CD4-positive, alpha-beta T cell treated with Interleukin-4 for 1 hour (primary cell): ENCODE results near the gene PHF2.

Source experiments
- DNase-seq, 2 donors: peaks; one replicate each; pipeline ENCODE4 v3.0.0-alpha.2; 2020 to 2022

PHF2 gene

GRCh38 chr9:93569621-93570174, 6.7 kb upstream of the PHF2 start:
- DNase-seq = no peak

DNA sequence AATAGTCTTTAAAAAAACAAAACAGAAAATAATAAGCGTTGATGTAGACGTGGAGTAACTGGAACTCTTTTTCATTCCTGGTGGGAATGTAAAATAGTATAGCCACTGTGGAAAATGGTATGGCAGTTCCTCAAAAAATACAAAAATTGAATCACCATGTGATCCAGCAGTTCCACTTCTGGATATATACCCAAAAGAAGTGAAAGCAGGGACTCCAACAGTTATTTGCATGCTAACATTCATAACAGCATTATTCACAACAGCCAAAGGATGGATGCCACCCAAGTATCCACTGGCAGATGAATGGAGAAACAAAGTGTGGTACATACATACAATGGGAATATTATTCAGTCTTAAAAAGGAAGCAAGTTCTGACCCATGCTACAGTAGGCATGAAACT, 4.2 kb upstream of the PHF2 start:
- no peak for DNase-seq

DNA sequence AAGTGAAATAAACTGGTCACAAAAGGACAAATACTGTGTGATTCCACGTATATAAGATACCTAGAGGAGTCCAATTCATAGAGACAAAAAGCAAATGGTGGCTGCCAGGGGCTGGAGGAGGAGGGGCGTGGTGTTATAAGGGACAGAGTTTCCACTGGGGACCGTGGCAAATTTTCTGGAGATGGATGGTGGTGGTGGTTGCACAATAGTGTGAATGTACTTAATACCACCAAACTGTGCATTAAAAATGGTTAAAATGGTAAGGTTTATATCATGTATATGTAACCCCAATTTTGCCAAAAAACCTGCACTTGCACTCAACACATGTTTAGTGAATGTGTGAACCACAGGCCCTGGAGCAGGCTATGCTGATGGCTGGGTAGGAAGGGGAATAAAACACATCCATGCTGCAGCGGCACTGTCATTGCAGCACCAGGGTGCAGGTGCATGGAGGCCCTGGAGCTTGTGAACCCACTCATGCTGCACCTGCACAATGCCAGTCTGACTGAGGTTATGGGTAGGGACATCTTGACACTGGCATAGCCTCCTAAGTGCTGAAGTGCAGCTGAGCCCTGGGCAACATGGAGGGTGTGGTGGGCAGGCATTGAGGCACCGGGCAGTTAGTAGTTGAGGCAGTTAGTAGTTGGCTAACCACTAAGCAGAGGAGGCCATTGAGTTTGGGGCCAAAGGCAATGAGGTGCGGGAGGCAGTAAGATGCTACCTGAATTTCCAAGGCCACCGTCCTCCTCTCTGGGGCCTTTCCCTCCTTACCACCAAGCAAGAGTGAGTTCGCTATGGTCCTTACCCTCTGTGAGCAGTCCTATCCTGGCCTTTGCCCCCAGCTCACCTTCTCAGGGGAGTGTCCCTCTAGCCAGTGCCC, 3.5 kb upstream of the PHF2 start:
- no peak for DNase-seq

GRCh38 chr9:93573516-93573828, 2.9 kb upstream of the PHF2 start:
- no peak for DNase-seq

DNA sequence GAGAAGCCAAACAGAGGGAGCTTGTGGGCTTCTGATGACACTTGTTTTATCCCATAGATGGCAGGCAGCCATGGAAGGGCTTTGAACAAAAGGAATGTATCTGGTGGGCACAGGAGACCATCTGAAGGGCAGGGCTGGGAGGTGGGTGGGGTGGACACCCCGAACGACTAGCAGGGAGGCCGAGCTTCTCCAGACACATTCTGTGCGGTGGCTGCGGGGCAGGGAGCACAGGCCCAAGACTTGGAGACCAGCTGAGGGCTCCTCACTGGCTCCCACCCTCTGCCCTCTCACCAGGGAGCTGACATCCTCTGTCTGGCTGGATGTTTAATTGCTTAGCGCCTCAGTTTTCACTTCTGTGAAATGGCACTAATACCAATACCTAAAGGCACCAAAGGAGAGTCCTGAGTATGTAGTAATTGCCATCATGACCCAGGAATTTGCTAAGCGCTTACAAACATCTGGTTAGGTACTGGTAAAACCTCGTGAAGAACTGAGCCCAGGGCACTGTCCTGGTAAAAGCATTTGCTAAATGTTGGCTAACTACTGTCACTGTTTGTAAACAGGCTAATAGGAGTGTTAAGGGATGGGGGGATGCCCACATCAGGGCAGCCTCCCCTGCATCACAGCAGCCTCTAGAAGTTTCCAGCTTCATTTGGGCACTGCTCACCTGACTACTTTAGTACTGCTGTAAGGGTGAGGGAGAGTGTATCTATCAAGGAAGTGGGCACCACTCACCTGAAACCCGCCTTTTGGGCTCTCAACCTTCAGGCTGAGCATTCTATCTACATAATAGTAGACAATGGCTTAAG, 2.1 kb upstream of the PHF2 start:
- no peak for DNase-seq

DNA sequence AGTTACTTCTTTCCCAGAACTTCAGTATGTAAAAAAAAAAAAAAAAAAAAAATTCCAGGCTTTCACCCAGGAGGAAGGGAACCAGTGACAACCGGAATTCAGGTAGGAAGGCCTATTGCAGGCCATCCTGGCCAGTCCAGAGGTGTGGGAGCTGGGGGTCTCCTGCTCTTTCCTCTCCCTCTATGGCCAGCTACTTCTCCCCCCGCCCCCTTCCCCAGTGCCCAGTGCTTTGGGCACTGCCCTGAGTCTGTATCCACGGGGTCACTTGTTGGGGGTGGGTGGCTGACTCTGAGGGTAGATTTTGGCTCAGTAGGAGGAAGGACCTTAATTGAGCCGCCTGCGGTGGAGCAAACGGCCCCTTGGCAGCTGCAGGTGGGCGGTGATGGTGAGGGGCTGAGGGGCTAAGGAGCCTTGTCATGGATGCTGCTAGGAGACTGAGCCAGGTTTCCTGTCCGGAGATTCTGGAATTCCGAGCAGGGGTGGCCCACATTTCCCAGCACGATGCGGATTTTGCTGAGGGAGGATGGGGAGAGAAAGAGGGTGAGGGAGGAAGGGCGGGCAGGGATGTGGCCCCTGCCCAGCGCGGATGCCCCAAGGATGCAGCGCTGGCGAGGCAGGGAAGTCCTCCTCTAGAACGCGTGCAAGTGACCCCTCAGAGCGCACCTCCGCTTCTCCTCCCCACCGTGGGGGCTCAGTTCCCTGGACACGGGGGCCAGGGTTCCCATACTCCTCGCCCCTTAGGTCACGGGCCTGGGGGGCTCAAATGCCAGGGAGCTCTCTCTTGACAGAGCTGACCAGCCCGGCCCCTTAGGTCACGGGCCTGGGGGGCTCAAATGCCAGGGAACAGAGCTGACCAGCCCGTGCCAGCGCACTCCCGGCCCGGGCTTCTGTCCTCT, 1.2 kb upstream of the PHF2 start:
- DNase-seq = no peak

DNA sequence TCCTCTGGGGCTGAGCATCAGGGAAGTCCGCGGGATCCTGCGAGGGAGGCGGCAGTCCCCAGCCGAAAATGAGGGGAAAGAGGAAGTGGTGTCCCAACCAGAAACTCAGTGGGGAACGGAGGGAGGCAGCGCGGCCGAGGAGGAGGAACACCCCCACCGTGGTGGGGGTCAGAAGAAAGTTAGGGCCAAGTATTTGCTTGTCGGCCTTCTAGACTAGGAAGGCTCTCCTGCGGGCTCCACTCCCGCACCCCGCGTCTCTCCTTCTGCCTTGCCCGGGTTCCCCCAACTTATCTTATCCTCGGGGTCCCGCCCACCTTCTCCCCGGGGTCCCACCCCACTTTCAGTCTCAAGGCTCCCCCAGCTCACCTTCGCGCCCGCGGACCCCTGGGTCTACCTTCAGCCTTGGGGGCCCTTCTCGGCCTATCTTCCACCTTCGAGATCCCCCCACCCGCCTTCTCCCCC, 557 bp upstream of the PHF2 start:
- DNase-seq = peak; percentile 60 to 67

GRCh38 chr9:93577078-93577974, 942 bp downstream of the PHF2 start:
- DNase-seq = no peak

- no peak for DNase-seq
Observed at GRCh38 chr9:93577975-93578682, 1.7 kb downstream of the PHF2 start.

- no peak for DNase-seq
Observed at GRCh38 chr9:93578844-93579243, 2.5 kb downstream of the PHF2 start.

GRCh38 chr9:93579711-93580516, 3.5 kb downstream of the PHF2 start:
- no peak for DNase-seq

DNA sequence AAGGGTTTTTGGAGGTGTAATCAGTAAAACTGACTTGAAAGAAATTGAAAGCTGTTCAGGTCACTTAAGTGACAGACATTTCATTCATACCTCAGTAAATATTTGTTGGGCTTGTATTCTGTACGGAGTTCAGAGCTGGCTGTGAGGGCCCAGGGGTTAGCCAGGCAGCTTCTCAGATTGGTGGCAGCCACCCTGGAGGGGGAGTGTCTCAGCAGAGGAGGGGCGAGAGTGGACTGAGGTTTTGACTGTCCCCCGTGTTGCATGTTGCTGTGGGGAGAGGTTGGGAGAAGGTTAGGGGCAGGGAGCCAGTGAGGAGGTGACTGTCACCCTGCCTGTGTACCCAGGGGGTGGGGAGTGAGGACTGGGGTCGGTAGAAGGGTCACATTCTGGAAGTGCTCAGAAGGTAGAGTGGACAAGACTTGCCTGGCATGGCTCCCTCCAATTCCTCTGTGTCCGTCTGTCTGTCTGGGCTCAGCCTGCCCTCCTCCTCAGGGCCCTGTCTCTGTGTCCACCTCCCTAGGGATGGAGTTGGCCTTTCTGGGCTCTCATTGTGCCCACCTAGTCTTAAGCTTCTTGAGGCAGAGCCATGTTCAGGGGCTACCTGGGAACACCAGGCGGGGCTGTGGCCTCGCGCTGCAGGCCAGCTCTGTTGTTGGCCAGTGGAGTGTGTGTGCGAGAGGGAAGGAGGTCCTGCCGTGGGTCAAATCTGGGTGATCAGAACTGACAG, 4.4 kb downstream of the PHF2 start:
- no peak for DNase-seq

- no peak for DNase-seq
Observed at GRCh38 chr9:93582115-93582514, 5.7 kb downstream of the PHF2 start.

- no peak for DNase-seq
Observed at GRCh38 chr9:93582550-93582949, 6.2 kb downstream of the PHF2 start.

- no peak for DNase-seq
Observed at GRCh38 chr9:93585259-93585658, 8.9 kb downstream of the PHF2 start.

GRCh38 chr9:93585695-93586094, 9.3 kb downstream of the PHF2 start:
- DNase-seq = no peak

DNA sequence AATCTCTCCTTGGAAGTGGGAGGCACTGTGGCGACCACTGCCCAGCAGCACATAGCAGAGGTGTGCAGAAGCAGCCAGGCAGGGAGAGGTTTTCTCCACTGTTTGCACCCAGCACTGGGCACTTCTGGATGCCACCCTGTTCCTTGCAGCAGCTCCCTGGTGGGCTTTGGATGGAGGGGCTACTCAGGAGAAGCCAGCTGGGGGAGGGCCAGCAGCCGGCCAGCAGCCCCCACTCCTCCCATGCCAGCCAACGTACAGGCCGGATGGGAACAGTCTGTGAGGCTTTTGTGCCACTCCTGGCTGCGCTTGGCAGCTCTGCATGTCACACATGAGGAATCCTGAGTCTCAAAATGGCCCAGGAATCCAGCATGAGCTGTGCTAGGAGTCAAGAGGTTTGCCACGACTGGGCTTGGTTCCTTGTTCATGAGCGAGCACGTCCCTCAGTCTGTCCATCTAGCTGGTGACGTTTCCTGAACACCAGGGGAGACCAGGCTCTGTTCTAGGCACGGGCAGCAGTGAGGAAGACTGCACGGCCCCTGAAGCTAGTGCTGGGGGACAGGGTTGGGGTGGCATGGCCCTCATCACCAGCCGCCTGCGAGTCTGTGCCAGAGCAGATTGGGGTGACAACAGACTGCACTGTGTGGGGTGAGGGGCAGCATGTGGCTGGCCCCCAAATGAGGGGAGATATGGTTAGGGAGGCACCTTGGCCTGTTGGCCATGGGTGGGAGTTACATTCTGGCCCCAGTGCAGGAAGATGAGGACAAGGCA, 10.1 kb downstream of the PHF2 start:
- DNase-seq = no peak

- no peak for DNase-seq
Observed at GRCh38 chr9:93587284-93587650, 10.9 kb downstream of the PHF2 start.
